22Rv1 (cell line): ENCODE measurements around the gene BUB1.

ENCODE experiments used
- H3K27ac ChIP-seq: fragments of 450-650 bp; 2 replicates; pipeline ENCODE4 v1.5.1; 2017
- ZFX ChIP-seq: fragments of 450-650 bp; IDR thresholded peaks from 2 replicates; pipeline ENCODE4 v1.6.1; 2017; ENCODE audit warnings: antibody characterized with exemption, borderline replicate concordance
- TF ChIP-seq, protein P1 (sequence below): fragments of 450-650 bp; IDR thresholded peaks from 2 replicates; pipeline ENCODE4 v1.5.1; 2017; ENCODE audit warnings: mild to moderate bottlenecking

Gene BUB1

GRCh38 chr2:110677530-110678456 is at the start of gene BUB1:
BUB1 (minus strand) TSS chr2:110678063; CDS start chr2:110677995, 68 bp downstream.
- TF ChIP-seq ZFX, result no peak
- TF ChIP-seq, protein P1, sequence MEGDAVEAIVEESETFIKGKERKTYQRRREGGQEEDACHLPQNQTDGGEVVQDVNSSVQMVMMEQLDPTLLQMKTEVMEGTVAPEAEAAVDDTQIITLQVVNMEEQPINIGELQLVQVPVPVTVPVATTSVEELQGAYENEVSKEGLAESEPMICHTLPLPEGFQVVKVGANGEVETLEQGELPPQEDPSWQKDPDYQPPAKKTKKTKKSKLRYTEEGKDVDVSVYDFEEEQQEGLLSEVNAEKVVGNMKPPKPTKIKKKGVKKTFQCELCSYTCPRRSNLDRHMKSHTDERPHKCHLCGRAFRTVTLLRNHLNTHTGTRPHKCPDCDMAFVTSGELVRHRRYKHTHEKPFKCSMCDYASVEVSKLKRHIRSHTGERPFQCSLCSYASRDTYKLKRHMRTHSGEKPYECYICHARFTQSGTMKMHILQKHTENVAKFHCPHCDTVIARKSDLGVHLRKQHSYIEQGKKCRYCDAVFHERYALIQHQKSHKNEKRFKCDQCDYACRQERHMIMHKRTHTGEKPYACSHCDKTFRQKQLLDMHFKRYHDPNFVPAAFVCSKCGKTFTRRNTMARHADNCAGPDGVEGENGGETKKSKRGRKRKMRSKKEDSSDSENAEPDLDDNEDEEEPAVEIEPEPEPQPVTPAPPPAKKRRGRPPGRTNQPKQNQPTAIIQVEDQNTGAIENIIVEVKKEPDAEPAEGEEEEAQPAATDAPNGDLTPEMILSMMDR, result no peak
- H3K27ac ChIP-seq, result peak within 1 kb of the TSS; percentile 70

DNA sequence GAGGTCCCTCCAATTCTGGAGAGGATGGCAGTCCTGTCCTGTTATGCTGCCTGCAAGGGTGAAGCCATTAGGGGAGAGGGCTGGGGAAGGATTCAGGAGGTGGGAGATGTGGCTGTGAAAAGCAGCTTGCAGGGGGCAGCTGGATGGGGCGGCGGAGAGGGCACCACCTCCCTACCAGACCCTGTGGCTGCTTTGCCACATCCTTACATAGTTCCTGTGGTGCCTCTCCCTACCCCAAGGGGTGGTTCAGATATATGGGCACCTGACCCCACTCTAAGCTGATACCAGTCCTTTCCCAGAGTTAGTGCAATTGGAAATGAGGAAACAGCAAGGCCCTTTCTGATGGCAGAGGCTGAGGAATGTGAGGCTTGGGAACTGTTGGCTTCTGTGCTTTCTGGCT is 48.4 kb upstream of the BUB1 start:
- H3K27ac ChIP-seq, result no peak overlapping the region
- TF ChIP-seq, protein P1, result no peak
- no peak for TF ChIP-seq ZFX

DNA sequence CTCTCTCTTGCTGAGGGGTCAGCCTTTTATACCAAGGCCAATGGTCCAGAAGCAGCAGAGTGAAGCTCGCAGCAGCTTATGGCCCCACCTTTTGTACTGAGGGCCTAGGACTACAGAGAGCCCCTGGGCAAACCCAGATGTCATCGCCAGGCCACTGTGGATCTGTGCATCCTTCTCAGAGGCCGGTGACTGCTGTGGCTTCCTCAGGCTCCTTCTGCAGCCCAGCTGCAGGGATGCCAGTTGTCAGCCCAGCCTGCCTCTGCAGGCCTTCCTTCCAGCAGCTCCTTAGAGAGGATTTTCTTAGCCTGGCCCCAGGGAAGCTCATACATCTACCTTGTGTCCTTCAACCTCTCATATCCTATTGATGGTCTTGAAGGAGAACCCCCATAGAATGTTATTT is 48.0 kb upstream of the BUB1 start:
- no peak overlapping the region for H3K27ac ChIP-seq
- TF ChIP-seq, protein P1, result no peak
- no peak for TF ChIP-seq ZFX

GRCh38 chr2:110725370-110725769 is 47.5 kb upstream of the BUB1 start:
- no peak for TF ChIP-seq ZFX
- TF ChIP-seq, protein P1, result no peak
- no peak overlapping the region for H3K27ac ChIP-seq

GRCh38 chr2:110724820-110725219 is 47.0 kb upstream of the BUB1 start:
- TF ChIP-seq ZFX, result no peak
- TF ChIP-seq, protein P1, result no peak
- no peak overlapping the region for H3K27ac ChIP-seq

DNA sequence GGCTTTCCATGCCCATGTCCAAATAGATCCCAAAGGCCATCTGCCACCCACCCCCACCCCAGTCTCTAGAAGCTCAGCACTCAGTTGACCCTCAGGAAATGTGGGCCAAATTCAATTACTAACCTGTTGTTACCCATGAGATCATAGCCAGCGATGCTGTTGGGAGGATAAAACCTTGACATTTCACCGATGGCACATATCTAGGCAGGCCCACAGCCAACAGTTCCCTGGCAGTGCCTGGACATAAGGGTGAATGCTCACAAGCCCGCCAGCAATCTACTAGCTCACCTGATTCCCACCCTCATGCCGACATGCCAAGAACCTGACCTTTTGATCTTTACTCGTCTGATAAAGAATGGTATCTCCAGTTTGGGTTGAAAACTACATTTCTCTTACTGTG is 42.7 kb upstream of the BUB1 start:
- TF ChIP-seq, protein P1, result no peak
- TF ChIP-seq ZFX, result no peak
- H3K27ac ChIP-seq, result no peak overlapping the region

GRCh38 chr2:110718990-110719389 is 41.1 kb upstream of the BUB1 start:
- no peak for TF ChIP-seq ZFX
- TF ChIP-seq, protein P1, result no peak

More at GRCh38 chr2:110718990-110719389, 41.1 kb upstream of the BUB1 start:
- no peak overlapping the region for H3K27ac ChIP-seq
